H1 (cell line): ENCODE measurements around the gene NANOS2. TPM values are rescaled to one million over a fixed set of nuclear protein-coding genes. Genes with fewer than 3 reads are reported as not detected.

Experiments
- CTCF ChIA-PET: fragments of 300-600 bp; sonication (Branson Sonifier 250); formaldehyde crosslinking; loops from one replicate; lab custom pipeline; 2021; ENCODE audit not compliant: partially characterized antibody; lab: Charles Lee
- POLR2A ChIA-PET: fragments of 300-600 bp; sonication (Branson Sonifier 250); formaldehyde crosslinking; loops from one replicate; lab custom pipeline; 2021; ENCODE audit warnings: inconsistent platforms; ENCODE audit not compliant: partially characterized antibody; lab: Charles Lee
- DNase-seq, 2 experiments: peaks; one replicate each; pipeline versions ENCODE4 v3.0.0 to v3.0.0-alpha.2; 2010 to 2022; ENCODE audit warnings: low spot score in 2 of 2, low read depth in 1 of 2, mixed read lengths in 1 of 2
- FAIRE-seq: peaks from 2 replicates; lab custom pipeline; 2011; peaks lifted over from hg19 to GRCh38; lab: Jason Lieb, UNC
- H2AFZ ChIP-seq: 2 replicates; pipeline ENCODE4 v1.8.1; 2012; ENCODE audit warnings: low read length, inconsistent platforms
- H2AK5ac ChIP-seq: 2 replicates; pipeline ENCODE4 v1.6.1; 2013; ENCODE audit warnings: low read depth, low read length
- H2BK120ac ChIP-seq: replicated peaks from 2 replicates; pipeline ENCODE3; 2013; ENCODE audit warnings: low read depth, low read length, inconsistent platforms
- H2BK12ac ChIP-seq: 2 replicates; pipeline ENCODE4 v1.6.1; 2013; ENCODE audit warnings: low read depth, low read length
- H2BK15ac ChIP-seq: 2 replicates; pipeline ENCODE4 v1.6.1; 2013; ENCODE audit warnings: low read length
- H2BK20ac ChIP-seq: 2 replicates; pipeline ENCODE4 v1.6.1; 2013; ENCODE audit warnings: low read length
- H2BK5ac ChIP-seq: 2 replicates; pipeline ENCODE4 v1.6.1; 2013; ENCODE audit warnings: low read depth, low read length
- H3K14ac ChIP-seq: 2 replicates; pipeline ENCODE4 v1.6.1; 2013; ENCODE audit warnings: inconsistent platforms; ENCODE audit not compliant: insufficient read length
- H3K18ac ChIP-seq: 2 replicates; pipeline ENCODE4 v1.6.1; 2013; ENCODE audit warnings: low read length; ENCODE audit errors: extremely low read depth
- H3K23ac ChIP-seq: 2 replicates; pipeline ENCODE4 v1.6.1; 2013; ENCODE audit warnings: inconsistent platforms; ENCODE audit not compliant: insufficient read length
- H3K23me2 ChIP-seq: 2 replicates; pipeline ENCODE4 v1.6.1; 2013; ENCODE audit warnings: low read depth, low read length
- H3K27ac ChIP-seq: 2 replicates; pipeline ENCODE4 v1.6.1; 2011; ENCODE audit warnings: low read depth, low read length, inconsistent platforms
- H3K27me3 ChIP-seq, 4 experiments: replicated peaks in 1 of 4; 1 replicate in 1 of 4; 2 replicates in 3 of 4; pipeline versions ENCODE4 v1.6.1 to v1.8.1; 2011 to 2013; ENCODE audit warnings: low read length in 3 of 4, mild to moderate bottlenecking in 3 of 4, inconsistent platforms in 2 of 4, mixed read lengths in 2 of 4, moderate library complexity in 1 of 4; ENCODE audit not compliant: control insufficient read depth in 3 of 4, insufficient read depth in 3 of 4; ENCODE audit errors: extremely low read depth in 1 of 4
- H3K36me3 ChIP-seq, 4 experiments: 2 replicates each; pipeline versions ENCODE4 v1.6.1 to v1.8.1; 2011 to 2013; ENCODE audit warnings: mild to moderate bottlenecking in 4 of 4, low read length in 3 of 4, moderate library complexity in 2 of 4, control low read depth in 1 of 4, inconsistent platforms in 1 of 4; ENCODE audit not compliant: insufficient read depth in 4 of 4, control insufficient read depth in 2 of 4
- H3K4ac ChIP-seq: replicated peaks from 2 replicates; pipeline ENCODE3; 2013; ENCODE audit warnings: low read length, low read depth, mixed read lengths, inconsistent platforms; ENCODE audit not compliant: insufficient read length
- H3K4me1 ChIP-seq, 4 experiments: replicated peaks in 1 of 4; 1 replicate in 1 of 4; 2 replicates in 3 of 4; pipeline versions ENCODE4 v1.6.1 to v1.8.1; 2011 to 2013; ENCODE audit warnings: low read length in 3 of 4, inconsistent platforms in 2 of 4, mixed read lengths in 1 of 4; ENCODE audit not compliant: insufficient read depth in 4 of 4, control insufficient read depth in 3 of 4
- H3K4me2 ChIP-seq, 2 experiments: 2 replicates each; pipeline versions ENCODE4 v1.6.1 to v1.8.1; 2011 to 2013; ENCODE audit warnings: low read depth in 2 of 2, low read length in 2 of 2, control low read depth in 1 of 2, inconsistent platforms in 1 of 2, mild to moderate bottlenecking in 1 of 2; ENCODE audit not compliant: insufficient read depth in 1 of 2
- H3K4me3 ChIP-seq, 4 experiments: fragments of 200-600, 300-600 bp in 1 of 4; sonication (generic), shearing (Covaris generic), sonication (Bioruptor Twin) in 1 of 4; 2 replicates each; pipeline versions ENCODE4 v1.5.1 to v1.8.1; 2011 to 2016; ENCODE audit warnings: low read length in 4 of 4, low read depth in 3 of 4, control low read depth in 2 of 4, inconsistent platforms in 2 of 4, mild to moderate bottlenecking in 2 of 4, mixed read lengths in 1 of 4, moderate library complexity in 1 of 4; ENCODE audit not compliant: insufficient read depth in 2 of 4; ENCODE audit errors: extremely low read depth in 1 of 4
- H3K56ac ChIP-seq: replicated peaks from 2 replicates; pipeline ENCODE3; 2013; ENCODE audit warnings: low read depth, mild to moderate bottlenecking, mixed read lengths, low read length, inconsistent platforms; ENCODE audit not compliant: insufficient read length
- H3K79me1 ChIP-seq: 2 replicates; pipeline ENCODE4 v1.6.1; 2013; ENCODE audit warnings: low read depth, low read length, control low read depth
- H3K79me2 ChIP-seq, 2 experiments: 2 replicates each; pipeline versions ENCODE4 v1.6.1 to v1.8.1; 2012 to 2013; ENCODE audit warnings: low read length in 2 of 2, mild to moderate bottlenecking in 2 of 2, inconsistent platforms in 1 of 2; ENCODE audit not compliant: insufficient read depth in 2 of 2, control insufficient read depth in 1 of 2
- H3K9ac ChIP-seq, 4 experiments: replicated peaks in 1 of 4; 1 replicate in 1 of 4; 2 replicates in 3 of 4; pipeline versions ENCODE4 v1.6.1 to v1.8.1; 2011 to 2013; ENCODE audit warnings: low read depth in 3 of 4, low read length in 3 of 4, control low read depth in 2 of 4, mild to moderate bottlenecking in 2 of 4, moderate library complexity in 2 of 4, inconsistent platforms in 1 of 4; ENCODE audit errors: extremely low read depth in 1 of 4
- H3K9me3 ChIP-seq, 2 experiments: 2 replicates each; pipeline versions ENCODE4 v1.6.1 to v1.8.1; 2012 to 2013; ENCODE audit warnings: mild to moderate bottlenecking in 2 of 2, moderate library complexity in 2 of 2, control low read depth in 1 of 2, inconsistent platforms in 1 of 2, low read depth in 1 of 2, low read length in 1 of 2, mixed read lengths in 1 of 2; ENCODE audit not compliant: insufficient read depth in 2 of 2
- H4K20me1 ChIP-seq, 2 experiments: replicated peaks in 1 of 2; 2 replicates each; pipeline versions ENCODE3 to v1.8.1; 2011 to 2013; ENCODE audit warnings: inconsistent platforms in 2 of 2, low read length in 2 of 2, mild to moderate bottlenecking in 1 of 2; ENCODE audit not compliant: insufficient read depth in 2 of 2, control insufficient read depth in 1 of 2
- H4K5ac ChIP-seq: 2 replicates; pipeline ENCODE4 v1.6.1; 2013; ENCODE audit warnings: low read length, low read depth, mixed read lengths, inconsistent platforms; ENCODE audit not compliant: insufficient read length
- H4K8ac ChIP-seq: 2 replicates; pipeline ENCODE4 v1.8.0; 2013; ENCODE audit warnings: mild to moderate bottlenecking, moderate library complexity, low read length, inconsistent platforms; ENCODE audit not compliant: insufficient read depth; ENCODE audit errors: extremely low read depth
- H4K91ac ChIP-seq: replicated peaks from 2 replicates; pipeline ENCODE3; 2013; ENCODE audit warnings: low read length, mixed read lengths, inconsistent platforms; ENCODE audit not compliant: insufficient read length
- CHD1 ChIP-seq: IDR thresholded peaks from 2 replicates; pipeline ENCODE4 v1.6.1; 2012; ENCODE audit warnings: low read depth, low read length, improper control_type of control experiment
- KDM1A ChIP-seq: fragments of 200-600, 300-600 bp; sonication (generic); IDR thresholded peaks from 2 replicates; pipeline ENCODE4 v1.7.1; 2016; ENCODE audit warnings: mild to moderate bottlenecking, low read length, borderline replicate concordance
- NANOG ChIP-seq: IDR thresholded peaks from 2 replicates; pipeline ENCODE4 v1.6.1; 2011; ENCODE audit warnings: low read length, low read depth, mild to moderate bottlenecking, inconsistent platforms; ENCODE audit not compliant: insufficient read depth, poor library complexity, severe bottlenecking
- TBP ChIP-seq: IDR thresholded peaks from 2 replicates; pipeline ENCODE4 v1.6.1; 2011; ENCODE audit warnings: low read depth, low read length, improper control_type of control experiment
- YY1 ChIP-seq: IDR thresholded peaks from 2 replicates; pipeline ENCODE4 v1.6.1; 2011; ENCODE audit warnings: low read depth, mild to moderate bottlenecking, low read length
- ZNF274 ChIP-seq: IDR thresholded peaks from 2 replicates; pipeline ENCODE4 v1.7.0; 2012; ENCODE audit warnings: low read length, borderline replicate concordance; ENCODE audit errors: extremely low read depth
- whole genome bisulfite sequencing, 2 experiments: shearing (Covaris generic) in 1 of 2; methylation state at CpG; one replicate each; pipeline versions ENCODE4 v1.1.6 to v1.1.7; 2013 to 2015; ENCODE audit warnings: low lambda C conversion rate in 2 of 2, mixed read lengths in 2 of 2, inconsistent platforms in 1 of 2, low coverage in 1 of 2, missing lambda C conversion rate in 1 of 2; ENCODE audit not compliant: insufficient replicate concordance in 2 of 2, insufficient coverage in 1 of 2, insufficient read length in 1 of 2; ENCODE audit errors: extremely low coverage in 1 of 2, missing lambda C conversion rate in 1 of 2; 5-methylcytosine and 5-hydroxymethylcytosine counted together
- polyA plus RNA-seq, 7 experiments: library from polyadenylated mRNA; depleted of rRNA in 3 of 7; stranded (reverse) in 5 of 7; unstranded in 2 of 7; fragments of >200 nt in 5 of 7; fragments of 200-250 nt in 2 of 7; gene quantifications; 1 replicate in 5 of 7; 2 replicates in 1 of 7; 4 replicates in 1 of 7; pipeline versions ENCODE4 v1.2.1 to v1.2.3, GENCODE V29; 2011 to 2013; ENCODE audit warnings: missing spikeins in 2 of 7, mixed read lengths in 2 of 7
- total RNA-seq: library from RNA; stranded (reverse); fragmentation: NEBNext Ultra II Directional; extraction: Animal tissue kit (Norgen Biotek cat#: 25700); gene quantifications from 2 replicates; pipeline ENCODE4 v1.2.1, GENCODE V29; 2021
- TF ChIP-seq, protein P1 (sequence below): IDR thresholded peaks from 2 replicates; pipeline ENCODE4 v1.6.1; 2012; ENCODE audit warnings: inconsistent platforms
- TF ChIP-seq, protein P2 (sequence below), 3 experiments: IDR thresholded peaks; 1 replicate in 2 of 3; 2 replicates in 1 of 3; pipeline versions ENCODE4 v1.5.1 to v1.6.1; 2011; ENCODE audit warnings: low read length in 3 of 3, mild to moderate bottlenecking in 3 of 3, inconsistent platforms in 2 of 3, low read depth in 1 of 3, moderate library complexity in 1 of 3; ENCODE audit not compliant: insufficient read depth in 1 of 3; ENCODE audit errors: control extremely low read depth in 1 of 3

NANOS2 gene
- total and polyA plus RNA-seq, 2 of the 8 experiments (the other 6 are each of a cell fraction or from before 2014, with no cell fraction given) = 0.20 TPM; not detected in 1

DNA sequence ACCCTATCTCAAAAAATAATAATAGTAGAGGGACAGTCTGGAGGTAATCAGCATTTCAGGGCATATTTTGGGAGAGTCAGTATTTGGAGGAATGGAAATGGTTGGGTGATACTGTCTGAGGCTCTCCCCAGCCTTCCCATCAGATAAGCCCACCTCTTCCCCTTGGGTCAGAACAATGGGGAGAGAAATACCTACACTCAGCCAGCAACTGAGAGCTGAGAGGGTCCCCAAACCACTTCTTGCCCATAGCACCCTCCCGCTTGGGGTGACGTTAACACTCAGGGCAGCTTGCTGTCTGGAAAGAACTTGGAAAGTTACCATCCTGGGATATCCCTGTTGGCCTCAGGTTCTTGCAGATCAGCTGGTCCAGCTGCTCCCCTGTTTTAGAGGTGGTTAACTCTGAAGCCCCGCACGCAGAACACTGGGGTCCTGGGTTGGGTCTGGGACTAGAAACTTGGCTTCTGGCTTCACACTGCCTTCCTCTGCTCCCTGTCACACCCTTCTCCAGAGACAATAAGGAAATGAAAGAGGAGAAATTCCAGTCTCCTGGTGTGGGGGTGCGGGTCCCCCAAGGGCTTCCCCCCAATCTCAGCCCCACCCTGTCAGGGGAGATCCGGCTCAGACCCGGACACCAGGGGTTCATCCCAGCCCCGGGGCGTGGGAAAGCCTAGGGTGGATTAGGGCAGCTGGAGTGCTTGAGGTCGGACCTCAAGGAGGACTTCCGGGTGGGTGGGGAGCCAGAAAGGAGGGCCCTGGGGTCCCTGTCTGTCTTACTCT lies 48.0 kb downstream of the NANOS2 start:
- Histone ChIP-seq H2AK5ac (no peak overlapping the region), H3K4me2 (peak overlapping the region; percentile 13 to 91; a peak in 1 of 4 replicates), H3K79me2 (peaks cover 3 to 52% of the 10 kb centered on the region in 2 experiments; a peak in 2 of 4 replicates), H4K8ac (no peak overlapping the region), H3K9me3 (no peaks in the 10 kb centered on the region), H3K27ac (no peak overlapping the region), H3K23ac (no peak overlapping the region), H3K14ac (no peak overlapping the region), H3K18ac (no peak overlapping the region), H3K23me2 (peaks cover 18% of the 10 kb centered on the region), H2BK120ac (no peak overlapping the region), H2BK20ac (no peak overlapping the region), H4K5ac (no peak overlapping the region), H3K4ac (no peak overlapping the region), H4K91ac (no peak overlapping the region), H2AFZ (no peak overlapping the region), H3K27me3 (no peaks in the 10 kb centered on the region; a peak in 1 of 7 replicates), H2BK5ac (no peak overlapping the region), H3K36me3 (no peaks in the 10 kb centered on the region), H3K4me1 (peaks cover 0 to 18% (median 8%) of the 10 kb centered on the region in 4 experiments; a peak in 6 of 7 replicates), H3K4me3 (peak overlapping the region in 1 of 4 experiments; percentile 26; a peak in 1 of 8 replicates), H3K56ac (no peak overlapping the region), H3K9ac (no peak overlapping the region), H4K20me1 (peaks cover 0 to 7% of the 10 kb centered on the region in 2 experiments), H2BK15ac (no peak overlapping the region), H2BK12ac (no peak overlapping the region), H3K79me1 (peaks cover 11% of the 10 kb centered on the region; the same call in 1 of the 2 replicates)
- 83% methylated on average over 11 of the region's 11 CpGs; no CpG with 5 or more reads in 1 of the 2 experiments for WGBS, 2 experiments
- FAIRE-seq = no peak
- DNase-seq = no peak
- CTCF ChIA-PET = interaction anchor here (0.7 to 12.4 kb wide), 3 partner anchors 11 to 51 kb away, joined by 3 to 208 read pairs (median 3); partner anchors contain the start of genes IRF2BP1 and RSPH6A
- POLR2A ChIA-PET = interaction anchor here (0.8 to 13.7 kb wide), 4 partner anchors 8 to 51 kb away, joined by 3 to 277 read pairs (median 49); partner anchors contain the start of genes IRF2BP1 and RSPH6A
- TF ChIP-seq TBP (no peak), YY1 (no peak), KDM1A (no peak), ZNF274 (no peak), CHD1 (no peak), NANOG (no peak)
- TF ChIP-seq, protein P1, sequence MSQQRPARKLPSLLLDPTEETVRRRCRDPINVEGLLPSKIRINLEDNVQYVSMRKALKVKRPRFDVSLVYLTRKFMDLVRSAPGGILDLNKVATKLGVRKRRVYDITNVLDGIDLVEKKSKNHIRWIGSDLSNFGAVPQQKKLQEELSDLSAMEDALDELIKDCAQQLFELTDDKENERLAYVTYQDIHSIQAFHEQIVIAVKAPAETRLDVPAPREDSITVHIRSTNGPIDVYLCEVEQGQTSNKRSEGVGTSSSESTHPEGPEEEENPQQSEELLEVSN = no peak
- TF ChIP-seq, protein P2, sequence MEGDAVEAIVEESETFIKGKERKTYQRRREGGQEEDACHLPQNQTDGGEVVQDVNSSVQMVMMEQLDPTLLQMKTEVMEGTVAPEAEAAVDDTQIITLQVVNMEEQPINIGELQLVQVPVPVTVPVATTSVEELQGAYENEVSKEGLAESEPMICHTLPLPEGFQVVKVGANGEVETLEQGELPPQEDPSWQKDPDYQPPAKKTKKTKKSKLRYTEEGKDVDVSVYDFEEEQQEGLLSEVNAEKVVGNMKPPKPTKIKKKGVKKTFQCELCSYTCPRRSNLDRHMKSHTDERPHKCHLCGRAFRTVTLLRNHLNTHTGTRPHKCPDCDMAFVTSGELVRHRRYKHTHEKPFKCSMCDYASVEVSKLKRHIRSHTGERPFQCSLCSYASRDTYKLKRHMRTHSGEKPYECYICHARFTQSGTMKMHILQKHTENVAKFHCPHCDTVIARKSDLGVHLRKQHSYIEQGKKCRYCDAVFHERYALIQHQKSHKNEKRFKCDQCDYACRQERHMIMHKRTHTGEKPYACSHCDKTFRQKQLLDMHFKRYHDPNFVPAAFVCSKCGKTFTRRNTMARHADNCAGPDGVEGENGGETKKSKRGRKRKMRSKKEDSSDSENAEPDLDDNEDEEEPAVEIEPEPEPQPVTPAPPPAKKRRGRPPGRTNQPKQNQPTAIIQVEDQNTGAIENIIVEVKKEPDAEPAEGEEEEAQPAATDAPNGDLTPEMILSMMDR (IDR thresholded peaks at IDR 0.05; ENCODE audit: control extremely low read depth in 1 of 3, insufficient read depth in 1 of 3, low read depth in 1 of 3, low read length in 3 of 3) = no peak
